ENCODE results near the gene PARD3.
A peak's percentile ranks its signal among the peaks of the same experiment; 100 is the strongest.
"Not testable (repeated sequence)": the region's sequence is repeated elsewhere in the genome, so short reads cannot be mapped to it uniquely, and the experiment has no call there.

Gene PARD3

GRCh38 chr10:34650156-34650555, 164.9 kb downstream of the PARD3 start:
- DNase-seq (ENCODE audit: low read depth in 2 of 2), result no peak

GRCh38 chr10:34649385-34649784, 165.7 kb downstream of the PARD3 start:
- DNase-seq (ENCODE audit: low read depth in 2 of 2), result no peak

- no peak for DNase-seq (ENCODE audit: low read depth in 2 of 2)
These were observed 166.2 kb downstream of the PARD3 start for GRCh38 chr10:34648919-34649318.

- no peak for DNase-seq (ENCODE audit: low read depth in 2 of 2)
These were observed 166.9 kb downstream of the PARD3 start for GRCh38 chr10:34647875-34648865.

- no peak for DNase-seq (ENCODE audit: low read depth in 2 of 2)
These were observed 167.9 kb downstream of the PARD3 start for GRCh38 chr10:34647160-34647559.

GRCh38 chr10:34646331-34646730, 168.8 kb downstream of the PARD3 start:
- DNase-seq (ENCODE audit: low read depth in 2 of 2), result no peak

- DNase-seq (ENCODE audit: low read depth in 2 of 2), result not testable (repeated sequence)
These were observed 170.3 kb downstream of the PARD3 start for GRCh38 chr10:34644815-34645214.

GRCh38 chr10:34644224-34644623, 170.9 kb downstream of the PARD3 start:
- no peak for DNase-seq (ENCODE audit: low read depth in 2 of 2)

- DNase-seq (ENCODE audit: low read depth in 2 of 2), result no peak
These were observed 171.5 kb downstream of the PARD3 start for GRCh38 chr10:34643620-34644019.

- no peak for DNase-seq (ENCODE audit: low read depth in 2 of 2)
These were observed 173.1 kb downstream of the PARD3 start for GRCh38 chr10:34641913-34642558.

GRCh38 chr10:34641147-34641912, 173.8 kb downstream of the PARD3 start:
- DNase-seq (ENCODE audit: low read depth in 2 of 2), result no peak

GRCh38 chr10:34638406-34639054, 176.6 kb downstream of the PARD3 start:
- DNase-seq (ENCODE audit: low read depth in 2 of 2), result peak; percentile 31 to 35

GRCh38 chr10:34637418-34637911, 177.6 kb downstream of the PARD3 start:
- peak; percentile 20 to 28 for DNase-seq (ENCODE audit: low read depth in 2 of 2)

GRCh38 chr10:34635111-34635510, 180.0 kb downstream of the PARD3 start:
- no peak for DNase-seq (ENCODE audit: low read depth in 2 of 2)

- no peak for DNase-seq (ENCODE audit: low read depth in 2 of 2)
These were observed 181.7 kb downstream of the PARD3 start for GRCh38 chr10:34633374-34633773.

- no peak for DNase-seq (ENCODE audit: low read depth in 2 of 2)
These were observed 186.0 kb downstream of the PARD3 start for GRCh38 chr10:34629084-34629483.

GRCh38 chr10:34628174-34628796, 186.8 kb downstream of the PARD3 start:
- DNase-seq (ENCODE audit: low read depth in 2 of 2), result no peak

- no peak for DNase-seq (ENCODE audit: low read depth in 2 of 2)
These were observed 187.4 kb downstream of the PARD3 start for GRCh38 chr10:34627741-34628140.

GRCh38 chr10:34627331-34627730, 187.8 kb downstream of the PARD3 start:
- no peak for DNase-seq (ENCODE audit: low read depth in 2 of 2)

GRCh38 chr10:34626158-34626880, 188.8 kb downstream of the PARD3 start:
- DNase-seq (ENCODE audit: low read depth in 2 of 2), result no peak
